Thymus (tissue), 11 donors: ENCODE measurements around the gene DAGLA. TPM values are rescaled to one million over a fixed set of nuclear protein-coding genes. Genes with fewer than 3 reads are reported as not detected.

Experiments
- DNase-seq, 9 donors: peaks; one replicate each; pipeline ENCODE4 v3.0.0-alpha.2; 2013; ENCODE audit warnings: low spot score in 9 of 9, low read depth in 6 of 9, missing footprints in 1 of 9
- H3K27ac ChIP-seq, 2 donors: one replicate each; pipeline ENCODE4 v1.5.1; 2013; ENCODE audit warnings: control low read depth in 1 of 2, low read depth in 1 of 2, low read length in 1 of 2, mild to moderate bottlenecking in 1 of 2, moderate library complexity in 1 of 2
- H3K27me3 ChIP-seq, 2 donors: one replicate each; pipeline ENCODE4 v1.5.1; 2013; ENCODE audit warnings: low read length in 1 of 2; ENCODE audit not compliant: control insufficient read depth in 2 of 2, insufficient read depth in 1 of 2
- H3K36me3 ChIP-seq, 2 donors: one replicate each; pipeline ENCODE4 v1.5.1; 2013; ENCODE audit warnings: low read length in 1 of 2, mild to moderate bottlenecking in 1 of 2, moderate library complexity in 1 of 2; ENCODE audit not compliant: control insufficient read depth in 2 of 2, insufficient read depth in 2 of 2
- H3K4me1 ChIP-seq, 2 donors: one replicate each; pipeline ENCODE4 v1.5.1; 2013; ENCODE audit warnings: low read length in 2 of 2; ENCODE audit not compliant: control insufficient read depth in 2 of 2, insufficient read depth in 2 of 2
- H3K4me3 ChIP-seq, 2 donors: one replicate each; pipeline ENCODE4 v1.5.1; 2013; ENCODE audit warnings: low read length in 2 of 2, control low read depth in 1 of 2, mild to moderate bottlenecking in 1 of 2
- H3K9me3 ChIP-seq, 2 donors: one replicate each; pipeline ENCODE4 v1.5.1; 2013; ENCODE audit warnings: low read length in 1 of 2, mild to moderate bottlenecking in 1 of 2; ENCODE audit not compliant: control insufficient read depth in 2 of 2, insufficient read depth in 1 of 2
- WGBS: extraction: QIAGEN DNeasy Blood & Tissue Kit; methylation state at CpG from one replicate; pipeline ENCODE4 v1.1.7; 2013; 5-methylcytosine and 5-hydroxymethylcytosine counted together
- polyA plus RNA-seq: library from polyadenylated mRNA; stranded (reverse); fragments of 200-250 nt; gene quantifications from one replicate; pipeline ENCODE4 v1.2.3, GENCODE V29; 2013
- total RNA-seq: library from RNA; stranded (reverse); fragments of 120-200 nt; gene quantifications from one replicate; pipeline ENCODE4 v1.2.4, GENCODE V29; 2013
- donor health status: healthy.

The DAGLA gene
- total and polyA plus RNA-seq, 2 donors: 0.14 to 0.43 TPM

DNA sequence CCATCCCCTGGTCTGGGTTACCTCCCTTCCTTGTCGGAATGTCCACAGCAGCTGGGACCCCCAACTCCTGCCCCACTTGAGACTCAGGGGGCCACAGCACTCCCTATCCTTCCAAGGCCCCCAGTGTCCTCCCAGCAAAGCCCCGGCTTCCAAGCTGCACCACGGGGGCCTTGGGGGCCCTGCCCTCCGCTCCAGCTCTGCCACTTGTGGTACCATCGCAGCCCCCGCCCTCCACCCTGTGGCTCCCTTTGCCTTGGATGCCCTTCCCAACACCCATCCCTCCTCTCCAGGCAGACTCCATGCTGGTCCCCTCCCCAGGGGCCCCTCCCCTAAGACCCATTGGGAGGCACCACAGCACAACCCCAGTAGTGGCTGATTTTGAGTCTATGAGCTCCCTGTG, 94.9 kb downstream of the DAGLA start:
- DNase-seq: no peak

DNA sequence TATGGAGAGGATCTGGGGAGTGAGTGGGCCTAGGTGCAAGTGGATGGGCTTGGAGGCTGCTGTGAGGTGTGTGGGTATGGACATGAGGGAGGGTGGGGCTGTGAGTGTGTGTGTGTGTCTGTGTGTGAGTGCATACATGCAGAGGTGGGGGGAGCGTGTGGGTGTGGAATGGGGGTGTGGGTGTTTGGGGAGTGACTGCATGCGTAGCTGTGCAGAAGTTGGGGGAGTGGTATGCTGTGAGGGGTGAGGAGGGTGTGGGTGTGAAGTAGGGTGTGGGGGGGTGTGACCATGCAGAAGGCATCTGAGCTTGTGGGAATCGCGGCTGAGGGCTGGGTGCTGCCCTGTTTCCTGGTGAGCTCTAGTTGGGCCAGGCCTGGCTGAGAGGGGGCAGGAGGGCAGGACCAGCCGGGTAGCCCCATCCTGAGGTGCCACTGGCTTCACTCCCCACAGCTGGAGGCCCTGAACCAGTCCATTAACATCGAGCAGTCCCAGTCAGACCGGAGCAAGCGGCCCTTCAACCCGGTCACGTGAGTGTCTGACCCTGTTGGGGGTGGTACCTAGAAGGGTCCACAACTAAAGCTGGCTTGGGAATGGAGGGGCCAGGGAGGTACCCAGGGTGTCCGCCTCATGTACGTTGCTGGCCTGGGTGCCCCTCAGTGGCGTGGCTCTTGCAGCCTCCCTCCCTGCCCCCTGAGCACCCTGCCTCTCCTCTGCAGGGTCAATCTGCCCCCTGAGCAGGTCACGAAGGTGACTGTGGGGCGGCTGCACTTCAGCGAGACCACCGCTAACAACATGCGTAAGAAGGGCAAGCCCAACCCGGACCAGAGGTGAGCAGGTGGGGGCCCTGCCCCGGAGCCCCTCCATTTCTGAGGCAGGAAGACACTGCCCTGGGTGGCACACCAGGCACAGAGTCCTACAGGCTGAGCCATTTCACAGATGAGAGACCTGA, 95.7 kb downstream of the DAGLA start:
- no peak for DNase-seq
- H3K27me3 ChIP-seq: peaks cover 2 to 24% of the 10 kb centered on the region in 2 donors
- no peaks in the 10 kb centered on the region for H3K36me3 ChIP-seq
- H3K27ac ChIP-seq: no peak overlapping the region
- H3K4me3 ChIP-seq: no peak overlapping the region
- WGBS: 94% methylated on average over 20 of the region's 20 CpGs
- H3K4me1 ChIP-seq: peaks cover 4 to 9% of the 10 kb centered on the region in 2 donors
- no peaks in the 10 kb centered on the region for H3K9me3 ChIP-seq

More for the DNA sequence above, 94.9 kb downstream of the DAGLA start:
- no peaks in the 10 kb centered on the region for H3K9me3 ChIP-seq
- no peak overlapping the region for H3K4me3 ChIP-seq
- H3K4me1 ChIP-seq: peaks cover 4 to 9% of the 10 kb centered on the region in 2 donors
- H3K36me3 ChIP-seq: no peaks in the 10 kb centered on the region
- WGBS: 97% methylated on average over 6 of the region's 6 CpGs
- peaks cover 2 to 24% of the 10 kb centered on the region in 2 donors for H3K27me3 ChIP-seq
- H3K27ac ChIP-seq: no peak overlapping the region

DNA sequence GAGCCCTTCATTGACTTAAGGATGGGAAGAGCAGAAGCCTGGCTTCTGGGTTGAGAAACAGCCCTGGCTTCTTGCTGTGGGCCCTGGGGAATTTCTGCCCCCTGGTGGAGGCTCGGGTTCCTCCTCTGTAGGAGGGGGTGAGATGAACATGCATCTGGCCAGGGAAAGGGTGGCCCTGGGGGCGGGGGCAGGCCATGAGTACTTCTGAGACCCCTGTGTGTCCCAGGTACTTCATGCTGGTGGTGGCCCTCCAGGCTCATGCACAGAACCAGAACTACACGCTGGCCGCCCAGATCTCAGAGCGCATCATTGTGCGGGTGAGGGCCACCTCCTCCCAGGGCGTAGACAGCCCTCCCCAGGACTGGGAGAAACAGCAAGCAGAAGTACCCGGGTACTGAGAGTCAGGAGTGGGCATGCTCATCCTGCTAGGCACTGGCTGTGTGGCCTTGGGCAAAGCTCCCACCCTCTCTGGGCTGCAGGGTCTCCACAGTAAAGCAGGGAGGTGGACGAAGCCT, 96.4 kb downstream of the DAGLA start:
- WGBS: 74% methylated on average over 9 of the region's 9 CpGs

DNA sequence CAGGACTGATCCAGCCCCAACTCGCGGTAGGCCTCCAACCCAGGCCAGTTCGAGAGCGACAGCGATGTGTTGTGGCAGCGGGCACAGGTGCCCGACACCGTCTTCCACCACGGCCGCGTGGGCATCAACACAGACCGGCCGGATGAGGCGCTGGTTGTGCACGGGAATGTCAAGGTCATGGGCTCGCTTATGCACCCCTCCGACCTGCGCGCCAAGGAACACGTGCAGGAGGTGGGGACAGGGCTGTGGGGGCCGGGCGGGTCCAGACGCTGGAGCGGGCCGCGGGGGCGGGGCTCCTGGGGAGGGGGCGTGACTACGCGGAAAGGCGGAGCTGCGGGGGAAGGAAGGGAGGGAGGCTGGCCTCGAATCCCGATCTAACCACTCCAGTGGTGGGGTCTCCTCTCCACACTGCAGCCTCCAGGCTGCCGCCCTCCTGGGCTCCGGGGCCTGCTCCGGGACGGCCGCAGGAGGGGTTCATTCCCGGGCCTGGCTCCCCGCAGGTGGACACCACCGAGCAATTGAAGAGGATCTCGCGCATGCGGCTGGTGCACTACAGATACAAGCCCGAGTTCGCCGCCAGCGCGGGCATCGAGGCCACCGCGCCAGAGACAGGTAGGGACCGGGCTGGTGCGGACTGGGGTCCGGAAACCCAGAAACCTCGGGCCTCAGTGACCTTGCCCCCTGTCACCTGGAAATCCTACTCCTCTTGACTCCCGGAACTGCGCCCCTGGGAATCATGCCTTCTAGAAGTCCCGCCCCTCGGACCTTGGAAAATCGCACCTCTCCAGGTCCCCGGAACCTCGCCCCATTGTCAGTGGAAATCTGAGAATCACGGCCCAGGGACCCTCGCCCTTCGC, 97.3 kb downstream of the DAGLA start:
- whole genome bisulfite sequencing: 25% methylated on average over 67 of the region's 67 CpGs
- DNase-seq: peak in 3 of 9 donors; percentile 35 to 58 (median 43)
- H3K4me1 ChIP-seq: peaks cover 4 to 9% of the 10 kb centered on the region in 2 donors
- H3K27ac ChIP-seq: no peak overlapping the region
- no peaks in the 10 kb centered on the region for H3K9me3 ChIP-seq
- no peaks in the 10 kb centered on the region for H3K36me3 ChIP-seq
- H3K27me3 ChIP-seq: peaks cover 2 to 24% of the 10 kb centered on the region in 2 donors
- peak overlapping the region in 1 of 2 donors; percentile 36 for H3K4me3 ChIP-seq

More for the DNA sequence above, 96.4 kb downstream of the DAGLA start:
- H3K4me3 ChIP-seq: no peak overlapping the region
- peak in 3 of 9 donors; percentile 43 to 62 (median 57) for DNase-seq
- H3K27ac ChIP-seq: no peak overlapping the region
- H3K4me1 ChIP-seq: peaks cover 4 to 9% of the 10 kb centered on the region in 2 donors
- H3K9me3 ChIP-seq: no peaks in the 10 kb centered on the region
- H3K36me3 ChIP-seq: no peaks in the 10 kb centered on the region
- H3K27me3 ChIP-seq: peaks cover 2 to 24% of the 10 kb centered on the region in 2 donors

DNA sequence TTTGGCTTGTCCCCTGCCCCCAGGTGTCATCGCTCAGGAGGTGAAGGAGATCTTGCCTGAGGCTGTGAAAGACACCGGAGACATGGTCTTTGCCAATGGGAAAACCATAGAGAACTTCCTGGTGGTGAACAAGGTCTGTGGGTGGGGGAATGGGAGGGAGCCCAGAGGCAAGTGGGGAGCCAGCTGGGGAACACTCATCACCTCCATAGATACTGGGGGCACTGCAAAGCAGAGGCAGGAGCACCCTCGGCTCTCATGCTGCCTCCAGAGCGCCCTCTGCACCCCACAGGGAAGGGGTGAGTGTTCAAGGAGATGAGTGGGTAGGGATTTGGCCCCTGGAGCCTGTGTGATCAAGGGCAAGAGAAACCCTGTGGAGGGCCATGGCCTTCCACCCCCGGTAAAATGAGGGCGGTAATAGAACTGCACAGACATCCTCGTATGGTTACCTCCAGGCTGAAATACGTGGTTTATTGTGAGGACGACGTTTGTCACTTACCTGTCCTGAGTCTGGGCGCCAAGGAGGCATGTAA, 98.2 kb downstream of the DAGLA start:
- Histone ChIP-seq H3K36me3 (no peaks in the 10 kb centered on the region), H3K4me1 (peaks cover 4 to 5% of the 10 kb centered on the region in 2 donors), H3K27ac (no peak overlapping the region), H3K9me3 (no peaks in the 10 kb centered on the region), H3K4me3 (no peak overlapping the region), H3K27me3 (peaks cover 2 to 24% of the 10 kb centered on the region in 2 donors)
- WGBS: 95% methylated on average over 11 of the region's 11 CpGs
- DNase-seq: no peak

DNA sequence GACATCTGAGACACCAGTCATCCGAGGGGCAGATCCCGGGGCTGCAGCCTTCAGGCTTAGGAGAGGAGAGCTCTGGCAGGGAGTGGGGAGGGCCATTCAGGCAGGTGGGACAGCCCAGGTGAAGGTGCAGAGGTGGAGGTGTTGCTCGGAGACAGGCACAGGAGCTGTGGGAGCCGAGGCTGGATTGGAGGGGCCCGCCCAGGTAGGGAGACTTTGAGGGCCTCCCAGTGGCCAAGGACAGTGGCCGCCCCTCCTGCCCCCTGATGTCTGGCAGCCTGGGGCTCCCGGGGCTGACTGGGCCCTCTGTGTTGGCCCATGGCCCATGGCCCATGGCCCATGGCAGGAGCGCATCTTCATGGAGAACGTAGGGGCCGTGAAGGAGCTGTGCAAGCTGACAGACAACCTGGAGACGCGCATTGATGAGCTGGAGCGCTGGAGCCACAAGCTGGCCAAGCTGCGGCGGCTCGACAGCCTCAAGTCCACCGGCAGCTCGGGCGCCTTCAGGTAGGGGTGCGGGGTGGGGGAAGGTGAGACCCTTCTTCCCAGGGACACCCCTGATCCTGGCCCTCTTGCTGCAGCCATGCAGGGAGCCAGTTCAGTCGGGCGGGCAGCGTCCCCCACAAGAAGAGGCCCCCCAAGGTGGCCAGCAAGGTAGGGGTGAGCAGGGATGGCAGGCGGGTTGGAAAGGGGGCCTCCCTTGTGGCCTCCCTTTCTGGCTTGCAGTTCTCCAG, 98.9 kb downstream of the DAGLA start:
- Histone ChIP-seq H3K27ac (no peak overlapping the region), H3K4me3 (no peak overlapping the region), H3K9me3 (no peaks in the 10 kb centered on the region), H3K4me1 (peaks cover 4 to 5% of the 10 kb centered on the region in 2 donors), H3K27me3 (peaks cover 2 to 24% of the 10 kb centered on the region in 2 donors), H3K36me3 (no peaks in the 10 kb centered on the region)
- DNase-seq: no peak
- WGBS: 95% methylated on average over 24 of the region's 24 CpGs

DNA sequence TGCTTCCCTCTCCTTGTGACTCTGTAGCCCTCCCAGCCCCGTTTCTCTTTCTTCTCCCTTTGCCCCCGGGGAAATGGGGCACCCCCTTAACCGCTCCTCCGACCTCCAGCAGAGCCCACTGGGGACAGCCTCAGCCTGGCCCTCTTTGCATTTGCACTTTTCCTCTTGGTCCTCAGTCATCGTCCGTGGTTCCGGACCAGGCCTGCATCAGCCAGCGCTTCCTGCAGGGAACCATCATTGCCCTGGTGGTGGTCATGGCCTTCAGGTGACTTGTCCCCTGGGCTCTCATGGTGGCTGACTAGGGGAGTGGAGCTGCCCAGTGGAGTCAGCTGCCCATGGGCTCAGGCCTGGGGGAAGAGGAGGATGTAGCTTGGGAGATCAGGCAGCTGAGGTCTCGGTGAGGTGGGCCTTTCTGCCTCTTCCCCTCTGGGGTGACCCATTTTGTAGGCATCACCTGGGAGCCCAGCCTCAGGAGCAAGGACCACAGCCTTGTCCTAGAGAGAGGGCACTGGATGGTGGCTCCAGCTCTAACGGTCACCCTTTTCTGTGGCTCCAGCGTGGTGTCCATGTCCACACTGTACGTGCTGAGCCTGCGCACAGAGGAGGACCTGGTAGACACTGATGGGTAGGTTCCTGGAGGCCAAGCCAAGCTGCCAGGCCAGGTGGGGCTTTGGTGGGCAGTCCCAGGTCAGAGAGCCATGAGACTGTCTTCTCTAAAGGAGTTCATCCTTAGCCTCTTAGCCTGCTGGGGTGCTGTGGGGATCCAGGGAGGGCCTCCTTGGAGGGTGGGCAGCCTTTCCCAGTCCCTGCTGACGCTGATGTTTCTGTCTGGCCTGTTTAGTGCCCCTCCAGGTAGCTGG, 99.7 kb downstream of the DAGLA start:
- Histone ChIP-seq H3K36me3 (peaks cover 1 to 5% of the 10 kb centered on the region in 2 donors), H3K27me3 (peaks cover 2 to 24% of the 10 kb centered on the region in 2 donors), H3K9me3 (no peaks in the 10 kb centered on the region), H3K27ac (no peak overlapping the region), H3K4me3 (no peak overlapping the region), H3K4me1 (peaks cover 4 to 5% of the 10 kb centered on the region in 2 donors)
- WGBS: 94% methylated on average over 14 of the region's 14 CpGs
- DNase-seq: no peak
